H1 (cell line): ENCODE data around the gene AKAP12. TPM values are rescaled to one million over a fixed set of nuclear protein-coding genes. Genes with fewer than 3 reads are reported as not detected.

Source experiments
- CTCF ChIA-PET: fragments of 300-600 bp; sonication (Branson Sonifier 250); formaldehyde crosslinking; loops from one replicate; lab custom pipeline; 2021; ENCODE audit not compliant: partially characterized antibody; lab: Charles Lee
- POLR2A ChIA-PET: fragments of 300-600 bp; sonication (Branson Sonifier 250); formaldehyde crosslinking; loops from one replicate; lab custom pipeline; 2021; ENCODE audit warnings: inconsistent platforms; ENCODE audit not compliant: partially characterized antibody; lab: Charles Lee
- DNase-seq, 2 experiments: peaks; one replicate each; pipeline versions ENCODE4 v3.0.0 to v3.0.0-alpha.2; 2010 to 2022; ENCODE audit warnings: low spot score in 2 of 2, low read depth in 1 of 2, mixed read lengths in 1 of 2
- FAIRE-seq: peaks from 2 replicates; lab custom pipeline; 2011; peaks lifted over from hg19 to GRCh38; lab: Jason Lieb, UNC
- H2AFZ ChIP-seq: 2 replicates; pipeline ENCODE4 v1.8.1; 2012; ENCODE audit warnings: low read length, inconsistent platforms
- H2AK5ac ChIP-seq: 2 replicates; pipeline ENCODE4 v1.6.1; 2013; ENCODE audit warnings: low read depth, low read length
- H2BK120ac ChIP-seq: replicated peaks from 2 replicates; pipeline ENCODE3; 2013; ENCODE audit warnings: low read depth, low read length, inconsistent platforms
- H2BK12ac ChIP-seq: 2 replicates; pipeline ENCODE4 v1.6.1; 2013; ENCODE audit warnings: low read depth, low read length
- H2BK15ac ChIP-seq: 2 replicates; pipeline ENCODE4 v1.6.1; 2013; ENCODE audit warnings: low read length
- H2BK20ac ChIP-seq: 2 replicates; pipeline ENCODE4 v1.6.1; 2013; ENCODE audit warnings: low read length
- H2BK5ac ChIP-seq: 2 replicates; pipeline ENCODE4 v1.6.1; 2013; ENCODE audit warnings: low read depth, low read length
- H3K14ac ChIP-seq: 2 replicates; pipeline ENCODE4 v1.6.1; 2013; ENCODE audit warnings: inconsistent platforms; ENCODE audit not compliant: insufficient read length
- H3K18ac ChIP-seq: 2 replicates; pipeline ENCODE4 v1.6.1; 2013; ENCODE audit warnings: low read length; ENCODE audit errors: extremely low read depth
- H3K23ac ChIP-seq: 2 replicates; pipeline ENCODE4 v1.6.1; 2013; ENCODE audit warnings: inconsistent platforms; ENCODE audit not compliant: insufficient read length
- H3K23me2 ChIP-seq: 2 replicates; pipeline ENCODE4 v1.6.1; 2013; ENCODE audit warnings: low read depth, low read length
- H3K27ac ChIP-seq: 2 replicates; pipeline ENCODE4 v1.6.1; 2011; ENCODE audit warnings: low read depth, low read length, inconsistent platforms
- H3K27me3 ChIP-seq, 4 experiments: replicated peaks in 1 of 4; 1 replicate in 1 of 4; 2 replicates in 3 of 4; pipeline versions ENCODE4 v1.6.1 to v1.8.1; 2011 to 2013; ENCODE audit warnings: low read length in 3 of 4, mild to moderate bottlenecking in 3 of 4, inconsistent platforms in 2 of 4, mixed read lengths in 2 of 4, moderate library complexity in 1 of 4; ENCODE audit not compliant: control insufficient read depth in 3 of 4, insufficient read depth in 3 of 4; ENCODE audit errors: extremely low read depth in 1 of 4
- H3K36me3 ChIP-seq, 4 experiments: 2 replicates each; pipeline versions ENCODE4 v1.6.1 to v1.8.1; 2011 to 2013; ENCODE audit warnings: mild to moderate bottlenecking in 4 of 4, low read length in 3 of 4, moderate library complexity in 2 of 4, control low read depth in 1 of 4, inconsistent platforms in 1 of 4; ENCODE audit not compliant: insufficient read depth in 4 of 4, control insufficient read depth in 2 of 4
- H3K4ac ChIP-seq: replicated peaks from 2 replicates; pipeline ENCODE3; 2013; ENCODE audit warnings: low read length, low read depth, mixed read lengths, inconsistent platforms; ENCODE audit not compliant: insufficient read length
- H3K4me1 ChIP-seq, 4 experiments: replicated peaks in 1 of 4; 1 replicate in 1 of 4; 2 replicates in 3 of 4; pipeline versions ENCODE4 v1.6.1 to v1.8.1; 2011 to 2013; ENCODE audit warnings: low read length in 3 of 4, inconsistent platforms in 2 of 4, mixed read lengths in 1 of 4; ENCODE audit not compliant: insufficient read depth in 4 of 4, control insufficient read depth in 3 of 4
- H3K4me2 ChIP-seq, 2 experiments: 2 replicates each; pipeline versions ENCODE4 v1.6.1 to v1.8.1; 2011 to 2013; ENCODE audit warnings: low read depth in 2 of 2, low read length in 2 of 2, control low read depth in 1 of 2, inconsistent platforms in 1 of 2, mild to moderate bottlenecking in 1 of 2; ENCODE audit not compliant: insufficient read depth in 1 of 2
- H3K4me3 ChIP-seq, 4 experiments: fragments of 200-600, 300-600 bp in 1 of 4; sonication (generic), shearing (Covaris generic), sonication (Bioruptor Twin) in 1 of 4; 2 replicates each; pipeline versions ENCODE4 v1.5.1 to v1.8.1; 2011 to 2016; ENCODE audit warnings: low read length in 4 of 4, low read depth in 3 of 4, control low read depth in 2 of 4, inconsistent platforms in 2 of 4, mild to moderate bottlenecking in 2 of 4, mixed read lengths in 1 of 4, moderate library complexity in 1 of 4; ENCODE audit not compliant: insufficient read depth in 2 of 4; ENCODE audit errors: extremely low read depth in 1 of 4
- H3K56ac ChIP-seq: replicated peaks from 2 replicates; pipeline ENCODE3; 2013; ENCODE audit warnings: low read depth, mild to moderate bottlenecking, mixed read lengths, low read length, inconsistent platforms; ENCODE audit not compliant: insufficient read length
- H3K79me1 ChIP-seq: 2 replicates; pipeline ENCODE4 v1.6.1; 2013; ENCODE audit warnings: low read depth, low read length, control low read depth
- H3K79me2 ChIP-seq, 2 experiments: 2 replicates each; pipeline versions ENCODE4 v1.6.1 to v1.8.1; 2012 to 2013; ENCODE audit warnings: low read length in 2 of 2, mild to moderate bottlenecking in 2 of 2, inconsistent platforms in 1 of 2; ENCODE audit not compliant: insufficient read depth in 2 of 2, control insufficient read depth in 1 of 2
- H3K9ac ChIP-seq, 4 experiments: replicated peaks in 1 of 4; 1 replicate in 1 of 4; 2 replicates in 3 of 4; pipeline versions ENCODE4 v1.6.1 to v1.8.1; 2011 to 2013; ENCODE audit warnings: low read depth in 3 of 4, low read length in 3 of 4, control low read depth in 2 of 4, mild to moderate bottlenecking in 2 of 4, moderate library complexity in 2 of 4, inconsistent platforms in 1 of 4; ENCODE audit errors: extremely low read depth in 1 of 4
- H3K9me3 ChIP-seq, 2 experiments: 2 replicates each; pipeline versions ENCODE4 v1.6.1 to v1.8.1; 2012 to 2013; ENCODE audit warnings: mild to moderate bottlenecking in 2 of 2, moderate library complexity in 2 of 2, control low read depth in 1 of 2, inconsistent platforms in 1 of 2, low read depth in 1 of 2, low read length in 1 of 2, mixed read lengths in 1 of 2; ENCODE audit not compliant: insufficient read depth in 2 of 2
- H4K20me1 ChIP-seq, 2 experiments: replicated peaks in 1 of 2; 2 replicates each; pipeline versions ENCODE3 to v1.8.1; 2011 to 2013; ENCODE audit warnings: inconsistent platforms in 2 of 2, low read length in 2 of 2, mild to moderate bottlenecking in 1 of 2; ENCODE audit not compliant: insufficient read depth in 2 of 2, control insufficient read depth in 1 of 2
- H4K5ac ChIP-seq: 2 replicates; pipeline ENCODE4 v1.6.1; 2013; ENCODE audit warnings: low read length, low read depth, mixed read lengths, inconsistent platforms; ENCODE audit not compliant: insufficient read length
- H4K8ac ChIP-seq: 2 replicates; pipeline ENCODE4 v1.8.0; 2013; ENCODE audit warnings: mild to moderate bottlenecking, moderate library complexity, low read length, inconsistent platforms; ENCODE audit not compliant: insufficient read depth; ENCODE audit errors: extremely low read depth
- H4K91ac ChIP-seq: replicated peaks from 2 replicates; pipeline ENCODE3; 2013; ENCODE audit warnings: low read length, mixed read lengths, inconsistent platforms; ENCODE audit not compliant: insufficient read length
- BRCA1 ChIP-seq: IDR thresholded peaks from 2 replicates; pipeline ENCODE4 v1.6.1; 2012; ENCODE audit warnings: low read depth, low read length, improper control_type of control experiment
- RFX5 ChIP-seq: IDR thresholded peaks from 2 replicates; pipeline ENCODE4 v1.6.1; 2011; ENCODE audit warnings: low read depth, low read length, improper control_type of control experiment, borderline replicate concordance
- RNF2 ChIP-seq: fragments of 200-900, 300-1000 bp; sonication (generic); IDR thresholded peaks from 2 replicates; pipeline ENCODE4 v1.7.1; 2016; ENCODE audit warnings: borderline replicate concordance, low read depth, mild to moderate bottlenecking, antibody characterized with exemption, low read length; ENCODE audit not compliant: poor library complexity, severe bottlenecking; ENCODE audit errors: missing control alignments
- SP4 ChIP-seq: IDR thresholded peaks from 2 replicates; pipeline ENCODE4 v1.6.1; 2012; ENCODE audit warnings: low read length, inconsistent platforms
- WGBS, 2 experiments: shearing (Covaris generic) in 1 of 2; methylation state at CpG; one replicate each; pipeline versions ENCODE4 v1.1.6 to v1.1.7; 2013 to 2015; ENCODE audit warnings: low lambda C conversion rate in 2 of 2, mixed read lengths in 2 of 2, inconsistent platforms in 1 of 2, low coverage in 1 of 2, missing lambda C conversion rate in 1 of 2; ENCODE audit not compliant: insufficient replicate concordance in 2 of 2, insufficient coverage in 1 of 2, insufficient read length in 1 of 2; ENCODE audit errors: extremely low coverage in 1 of 2, missing lambda C conversion rate in 1 of 2; 5-methylcytosine and 5-hydroxymethylcytosine counted together
- polyA plus RNA-seq, 7 experiments: library from polyadenylated mRNA; depleted of rRNA in 3 of 7; stranded (reverse) in 5 of 7; unstranded in 2 of 7; fragments of >200 nt in 5 of 7; fragments of 200-250 nt in 2 of 7; gene quantifications; 1 replicate in 5 of 7; 2 replicates in 1 of 7; 4 replicates in 1 of 7; pipeline versions ENCODE4 v1.2.1 to v1.2.3, GENCODE V29; 2011 to 2013; ENCODE audit warnings: missing spikeins in 2 of 7, mixed read lengths in 2 of 7
- total RNA-seq: library from RNA; stranded (reverse); fragmentation: NEBNext Ultra II Directional; extraction: Animal tissue kit (Norgen Biotek cat#: 25700); gene quantifications from 2 replicates; pipeline ENCODE4 v1.2.1, GENCODE V29; 2021

Gene AKAP12
- total and polyA plus RNA-seq, 2 of the 8 experiments (the other 6 are each of a cell fraction or from before 2014, with no cell fraction given), result 14.6 to 79.2 TPM

DNA sequence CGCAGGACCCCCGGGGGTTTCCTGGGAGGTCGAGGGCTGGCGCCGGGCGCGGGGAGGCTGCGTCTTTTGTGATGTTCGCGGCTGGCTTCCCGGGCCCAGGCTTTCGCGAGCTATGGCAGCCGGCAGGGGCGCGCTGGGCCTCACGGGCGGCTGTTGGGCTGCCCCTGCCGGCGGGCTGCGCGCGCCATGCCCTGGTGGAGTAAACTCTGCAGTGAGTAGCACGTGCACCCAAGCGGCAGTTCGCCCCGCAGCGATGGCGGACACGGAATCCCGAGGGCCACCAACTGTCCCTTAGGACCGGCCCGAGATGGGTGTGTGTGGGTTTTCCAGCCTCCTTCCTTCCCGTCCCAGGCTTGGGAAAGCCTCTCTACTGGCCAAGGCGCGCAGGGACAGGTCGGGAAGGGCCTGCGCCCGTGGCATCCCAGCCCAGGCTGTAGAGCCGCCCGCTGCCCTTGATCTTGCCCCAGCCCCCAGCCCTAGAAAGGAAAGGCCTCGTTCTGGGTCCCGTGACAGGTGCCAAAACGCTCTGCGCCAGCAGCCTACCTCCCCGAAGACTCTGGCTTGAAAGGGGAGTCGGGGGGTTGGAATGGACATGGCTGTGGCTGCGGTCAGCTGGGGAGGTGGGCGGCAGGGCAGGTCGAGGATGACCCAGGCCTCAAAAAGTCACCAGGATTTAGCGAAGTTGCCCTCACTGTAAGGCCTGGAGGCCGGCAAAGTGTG, 101.9 kb downstream of the AKAP12 start:
- Histone ChIP-seq H3K4me3 (no peak overlapping the region), H2BK120ac (no peak overlapping the region), H3K9me3 (no peaks in the 10 kb centered on the region), H3K27me3 (no peaks in the 10 kb centered on the region), H2BK5ac (no peak overlapping the region), H2AK5ac (no peak overlapping the region), H3K4ac (no peak overlapping the region), H3K36me3 (no peaks in the 10 kb centered on the region), H3K23ac (no peak overlapping the region), H2BK12ac (no peak overlapping the region), H3K79me2 (no peaks in the 10 kb centered on the region; a peak in 1 of 4 replicates), H4K91ac (no peak overlapping the region), H3K4me1 (no peaks in the 10 kb centered on the region; a peak in 1 of 7 replicates), H4K8ac (peak overlapping the region; percentile 25; the same call in 1 of the 2 replicates), H3K79me1 (no peaks in the 10 kb centered on the region; the same call in 1 of the 2 replicates), H3K18ac (no peak overlapping the region), H4K5ac (no peak overlapping the region), H3K23me2 (no peaks in the 10 kb centered on the region; the same call in 1 of the 2 replicates), H3K27ac (no peak overlapping the region), H3K56ac (no peak overlapping the region), H3K9ac (no peak overlapping the region), H2BK15ac (no peak overlapping the region), H2AFZ (no peak overlapping the region), H3K4me2 (no peak overlapping the region), H2BK20ac (no peak overlapping the region), H4K20me1 (no peaks in the 10 kb centered on the region), H3K14ac (no peak overlapping the region)
- TF ChIP-seq BRCA1 (no peak), RNF2 (no peak), SP4 (no peak), RFX5 (no peak)
- peak in 1 of 2 experiments; percentile 43 for DNase-seq
- FAIRE-seq, result no peak
- CTCF ChIA-PET, result interaction anchor here (0.6 to 1.8 kb wide), 3 partner anchors 7 to 160 kb away, joined by 4 to 6 read pairs (median 5); no protein-coding TSS in a partner anchor
- POLR2A ChIA-PET, result no interaction called here
- WGBS, 2 experiments, result 96% methylated on average over 49 of the region's 52 CpGs; no CpG with 5 or more reads in 1 of the 2 experiments
